ENCODE data around the gene PPIL1. TPM values are rescaled to one million over a fixed set of nuclear protein-coding genes. Genes with fewer than 3 reads are reported as not detected.

PPIL1 gene
- polyA plus RNA-seq, 1 donor, result 35.1 TPM

GRCh38 chr6:36871686-36872085 lies 2.9 kb downstream of the PPIL1 start:
- H3K9me3 ChIP-seq (ENCODE audit: control insufficient read depth, low read depth, low read length), result no peaks in the 10 kb centered on the region
- no peak overlapping the region for H3K27ac ChIP-seq (ENCODE audit: low read length)
- H3K27me3 ChIP-seq (ENCODE audit: control insufficient read depth, insufficient read depth, low read length), result no peaks in the 10 kb centered on the region
- no CpG with 5 or more reads among the region's 3 CpGs for WGBS (ENCODE audit: insufficient coverage, low lambda C conversion rate)
- H3K4me3 ChIP-seq (ENCODE audit: low read length), result no peak overlapping the region
- peaks cover 10% of the 10 kb centered on the region for H3K4me1 ChIP-seq (ENCODE audit: control insufficient read depth, insufficient read depth, low read length)
- DNase-seq, result no peak
- H3K36me3 ChIP-seq (ENCODE audit: control insufficient read depth, insufficient read depth, low read length), result peaks cover 27% of the 10 kb centered on the region

GRCh38 chr6:36867471-36868224 lies 7.0 kb downstream of the PPIL1 start:
- no CpG with 5 or more reads among the region's 4 CpGs for WGBS (ENCODE audit: insufficient coverage, low lambda C conversion rate)
- peaks cover 40% of the 10 kb centered on the region for H3K36me3 ChIP-seq (ENCODE audit: control insufficient read depth, insufficient read depth, low read length)

GRCh38 chr6:36865835-36866234 lies 8.8 kb downstream of the PPIL1 start:
- no peak overlapping the region for H3K4me3 ChIP-seq (ENCODE audit: low read length)
- peaks cover 42% of the 10 kb centered on the region for H3K36me3 ChIP-seq (ENCODE audit: control insufficient read depth, insufficient read depth, low read length)
- H3K9me3 ChIP-seq (ENCODE audit: control insufficient read depth, low read depth, low read length), result no peaks in the 10 kb centered on the region
- H3K27me3 ChIP-seq (ENCODE audit: control insufficient read depth, insufficient read depth, low read length), result no peaks in the 10 kb centered on the region
- no peaks in the 10 kb centered on the region for H3K4me1 ChIP-seq (ENCODE audit: control insufficient read depth, insufficient read depth, low read length)
- no peak overlapping the region for H3K27ac ChIP-seq (ENCODE audit: low read length)
- DNase-seq, result no peak
- WGBS (ENCODE audit: insufficient coverage, low lambda C conversion rate), result no CpG with 5 or more reads among the region's 2 CpGs

More at GRCh38 chr6:36867471-36868224, 7.0 kb downstream of the PPIL1 start:
- H3K4me3 ChIP-seq (ENCODE audit: low read length), result no peak overlapping the region
- DNase-seq, result no peak
- no peak overlapping the region for H3K27ac ChIP-seq (ENCODE audit: low read length)
- no peaks in the 10 kb centered on the region for H3K27me3 ChIP-seq (ENCODE audit: control insufficient read depth, insufficient read depth, low read length)
- no peaks in the 10 kb centered on the region for H3K4me1 ChIP-seq (ENCODE audit: control insufficient read depth, insufficient read depth, low read length)
- no peaks in the 10 kb centered on the region for H3K9me3 ChIP-seq (ENCODE audit: control insufficient read depth, low read depth, low read length)

- no peak overlapping the region for H3K27ac ChIP-seq (ENCODE audit: low read length)
- WGBS (ENCODE audit: insufficient coverage, low lambda C conversion rate), result no CpG with 5 or more reads among the region's 12 CpGs
- no peak for DNase-seq
Observed at GRCh38 chr6:36863670-36864540, 10.7 kb downstream of the PPIL1 start.

GRCh38 chr6:36862848-36863382 lies 11.7 kb downstream of the PPIL1 start:
- no peak overlapping the region for H3K4me3 ChIP-seq (ENCODE audit: low read length)
- H3K4me1 ChIP-seq (ENCODE audit: control insufficient read depth, insufficient read depth, low read length), result no peaks in the 10 kb centered on the region
- H3K27ac ChIP-seq (ENCODE audit: low read length), result no peak overlapping the region
- DNase-seq, result no peak
- no peaks in the 10 kb centered on the region for H3K9me3 ChIP-seq (ENCODE audit: control insufficient read depth, low read depth, low read length)
- no CpG with 5 or more reads among the region's 4 CpGs for WGBS (ENCODE audit: insufficient coverage, low lambda C conversion rate)
- no peaks in the 10 kb centered on the region for H3K27me3 ChIP-seq (ENCODE audit: control insufficient read depth, insufficient read depth, low read length)
- H3K36me3 ChIP-seq (ENCODE audit: control insufficient read depth, insufficient read depth, low read length), result peaks cover 32% of the 10 kb centered on the region

More at GRCh38 chr6:36863670-36864540, 10.7 kb downstream of the PPIL1 start:
- Histone ChIP-seq H3K36me3 (ENCODE audit: control insufficient read depth, insufficient read depth, low read length) (peaks cover 34% of the 10 kb centered on the region), H3K4me3 (ENCODE audit: low read length) (no peak overlapping the region), H3K9me3 (ENCODE audit: control insufficient read depth, low read depth, low read length) (no peaks in the 10 kb centered on the region), H3K4me1 (ENCODE audit: control insufficient read depth, insufficient read depth, low read length) (no peaks in the 10 kb centered on the region), H3K27me3 (ENCODE audit: control insufficient read depth, insufficient read depth, low read length) (no peaks in the 10 kb centered on the region)

GRCh38 chr6:36862164-36862847 lies 12.3 kb downstream of the PPIL1 start:
- no peak overlapping the region for H3K27ac ChIP-seq (ENCODE audit: low read length)
- H3K27me3 ChIP-seq (ENCODE audit: control insufficient read depth, insufficient read depth, low read length), result no peaks in the 10 kb centered on the region
- no peaks in the 10 kb centered on the region for H3K4me1 ChIP-seq (ENCODE audit: control insufficient read depth, insufficient read depth, low read length)
- no peak overlapping the region for H3K4me3 ChIP-seq (ENCODE audit: low read length)
- peaks cover 26% of the 10 kb centered on the region for H3K36me3 ChIP-seq (ENCODE audit: control insufficient read depth, insufficient read depth, low read length)
- 60% methylated on average over 1 of the region's 8 CpGs for WGBS (ENCODE audit: insufficient coverage, low lambda C conversion rate)
- H3K9me3 ChIP-seq (ENCODE audit: control insufficient read depth, low read depth, low read length), result no peaks in the 10 kb centered on the region
- no peak for DNase-seq

GRCh38 chr6:36860126-36860525 lies 14.5 kb downstream of the PPIL1 start:
- no peaks in the 10 kb centered on the region for H3K4me1 ChIP-seq (ENCODE audit: control insufficient read depth, insufficient read depth, low read length)
- H3K36me3 ChIP-seq (ENCODE audit: control insufficient read depth, insufficient read depth, low read length), result peaks cover 32% of the 10 kb centered on the region
- H3K27ac ChIP-seq (ENCODE audit: low read length), result no peak overlapping the region
- H3K4me3 ChIP-seq (ENCODE audit: low read length), result no peak overlapping the region
- no peak for DNase-seq
- H3K27me3 ChIP-seq (ENCODE audit: control insufficient read depth, insufficient read depth, low read length), result no peaks in the 10 kb centered on the region
- no peaks in the 10 kb centered on the region for H3K9me3 ChIP-seq (ENCODE audit: control insufficient read depth, low read depth, low read length)
- no CpG with 5 or more reads among the region's 7 CpGs for WGBS (ENCODE audit: insufficient coverage, low lambda C conversion rate)

- H3K4me3 ChIP-seq (ENCODE audit: low read length), result no peak overlapping the region
- no peaks in the 10 kb centered on the region for H3K4me1 ChIP-seq (ENCODE audit: control insufficient read depth, insufficient read depth, low read length)
- DNase-seq, result no peak
- no CpG with 5 or more reads among the region's 6 CpGs for WGBS (ENCODE audit: insufficient coverage, low lambda C conversion rate)
- H3K36me3 ChIP-seq (ENCODE audit: control insufficient read depth, insufficient read depth, low read length), result peaks cover 30% of the 10 kb centered on the region
- H3K27me3 ChIP-seq (ENCODE audit: control insufficient read depth, insufficient read depth, low read length), result no peaks in the 10 kb centered on the region
- H3K9me3 ChIP-seq (ENCODE audit: control insufficient read depth, low read depth, low read length), result no peaks in the 10 kb centered on the region
- no peak overlapping the region for H3K27ac ChIP-seq (ENCODE audit: low read length)
Observed at GRCh38 chr6:36858407-36858981, 16.1 kb downstream of the PPIL1 start.

- WGBS (ENCODE audit: insufficient coverage, low lambda C conversion rate), result no CpG with 5 or more reads among the region's 4 CpGs
- H3K9me3 ChIP-seq (ENCODE audit: control insufficient read depth, low read depth, low read length), result no peaks in the 10 kb centered on the region
- DNase-seq, result no peak
- peaks cover 6% of the 10 kb centered on the region for H3K4me1 ChIP-seq (ENCODE audit: control insufficient read depth, insufficient read depth, low read length)
- no peak overlapping the region for H3K27ac ChIP-seq (ENCODE audit: low read length)
- peaks cover 35% of the 10 kb centered on the region for H3K36me3 ChIP-seq (ENCODE audit: control insufficient read depth, insufficient read depth, low read length)
- H3K27me3 ChIP-seq (ENCODE audit: control insufficient read depth, insufficient read depth, low read length), result no peaks in the 10 kb centered on the region
- H3K4me3 ChIP-seq (ENCODE audit: low read length), result no peak overlapping the region
Observed at GRCh38 chr6:36857325-36857724, 17.3 kb downstream of the PPIL1 start.

- no peaks in the 10 kb centered on the region for H3K27me3 ChIP-seq (ENCODE audit: control insufficient read depth, insufficient read depth, low read length)
- H3K36me3 ChIP-seq (ENCODE audit: control insufficient read depth, insufficient read depth, low read length), result peaks cover 34% of the 10 kb centered on the region
- no peak for DNase-seq
- peaks cover 6% of the 10 kb centered on the region for H3K4me1 ChIP-seq (ENCODE audit: control insufficient read depth, insufficient read depth, low read length)
- H3K4me3 ChIP-seq (ENCODE audit: low read length), result no peak overlapping the region
- H3K9me3 ChIP-seq (ENCODE audit: control insufficient read depth, low read depth, low read length), result no peaks in the 10 kb centered on the region
- no CpG with 5 or more reads among the region's 8 CpGs for WGBS (ENCODE audit: insufficient coverage, low lambda C conversion rate)
- H3K27ac ChIP-seq (ENCODE audit: low read length), result no peak overlapping the region
Observed at GRCh38 chr6:36856277-36856676, 18.3 kb downstream of the PPIL1 start.

Measured in large intestine (tissue), 3 donors.